Suppressor macrophage treated with lipopolysaccharide for 4 hours (primary cell): ENCODE data around the gene DBH.
"Not testable (repeated sequence)": the region's sequence is repeated elsewhere in the genome, so short reads cannot be mapped to it uniquely, and the experiment has no call there.

Experiments
- DNase-seq: peaks from one replicate; pipeline ENCODE4 v3.0.0-alpha.2; 2020

DBH gene

DNA sequence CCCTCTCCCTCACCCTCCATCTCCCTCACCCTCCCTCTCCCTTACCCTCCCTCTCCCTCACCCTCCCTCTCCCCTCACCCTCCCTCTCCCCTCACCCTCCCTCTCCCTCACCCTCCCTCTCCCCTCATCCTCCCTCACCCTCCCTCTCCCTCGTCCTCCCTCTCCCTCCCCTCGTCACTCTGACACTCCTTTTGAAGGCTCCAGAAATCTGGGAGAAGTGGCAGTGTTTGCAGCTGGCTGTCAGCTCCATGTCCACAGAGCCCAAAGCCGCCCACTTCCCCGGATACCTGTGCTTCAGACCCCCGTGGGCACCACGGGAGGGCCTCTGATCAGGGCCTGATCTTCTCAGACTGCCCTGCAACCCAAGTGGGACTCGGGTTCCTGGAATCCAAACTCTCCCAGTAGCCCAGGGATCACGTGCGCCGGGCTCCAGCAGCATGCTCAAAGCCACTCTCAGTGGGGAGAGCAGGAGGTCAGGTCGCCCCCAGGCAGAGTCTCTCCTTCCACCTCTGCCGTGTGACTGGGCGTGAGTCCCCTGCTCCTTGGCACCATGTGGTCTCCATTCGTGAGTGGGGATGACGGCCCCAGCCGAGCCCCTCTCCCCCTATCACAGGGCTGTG lies 33.1 kb downstream of the DBH start:
- DNase-seq, result no peak

DNA sequence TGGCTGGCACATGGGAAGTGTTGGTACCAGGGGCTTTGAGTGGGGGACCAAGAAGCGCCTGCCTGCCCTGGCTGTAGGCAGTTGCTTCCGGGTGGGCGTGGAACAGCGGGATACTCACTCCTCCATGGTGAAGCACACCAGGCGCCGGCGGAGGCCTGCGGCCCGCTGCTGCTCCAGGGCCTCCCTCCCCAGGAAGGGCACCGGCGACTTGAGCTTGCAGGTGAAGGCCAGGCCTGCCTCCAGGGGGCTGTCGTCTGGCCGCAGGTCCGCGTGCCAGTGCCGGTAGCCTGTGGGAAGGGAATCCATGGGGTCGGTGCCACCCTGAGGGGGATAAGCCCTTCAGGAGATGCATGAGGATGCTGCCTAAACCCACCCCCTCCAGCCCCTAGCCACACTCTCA lies 34.3 kb downstream of the DBH start:
- DNase-seq, result no peak

DNA sequence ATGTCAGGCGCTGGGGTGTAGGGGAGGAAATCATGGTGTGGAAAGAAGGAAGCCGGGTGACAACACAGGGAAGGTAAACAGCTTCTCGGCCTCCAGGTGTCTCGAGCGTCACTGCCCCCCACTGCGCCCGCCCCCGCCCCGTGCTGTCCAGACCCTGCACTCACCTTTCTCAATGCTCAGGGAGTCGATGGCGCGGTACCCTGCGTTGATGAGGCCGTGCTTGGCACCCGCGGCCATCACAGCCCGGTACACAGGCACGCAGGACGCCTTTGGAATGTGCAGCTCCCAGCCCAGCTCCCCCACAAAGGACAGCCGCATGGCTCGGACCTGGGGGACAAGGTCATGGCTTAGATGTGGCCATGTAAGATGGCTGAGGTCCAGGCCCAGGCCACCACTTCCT lies 35.2 kb downstream of the DBH start:
- DNase-seq, result no peak

DNA sequence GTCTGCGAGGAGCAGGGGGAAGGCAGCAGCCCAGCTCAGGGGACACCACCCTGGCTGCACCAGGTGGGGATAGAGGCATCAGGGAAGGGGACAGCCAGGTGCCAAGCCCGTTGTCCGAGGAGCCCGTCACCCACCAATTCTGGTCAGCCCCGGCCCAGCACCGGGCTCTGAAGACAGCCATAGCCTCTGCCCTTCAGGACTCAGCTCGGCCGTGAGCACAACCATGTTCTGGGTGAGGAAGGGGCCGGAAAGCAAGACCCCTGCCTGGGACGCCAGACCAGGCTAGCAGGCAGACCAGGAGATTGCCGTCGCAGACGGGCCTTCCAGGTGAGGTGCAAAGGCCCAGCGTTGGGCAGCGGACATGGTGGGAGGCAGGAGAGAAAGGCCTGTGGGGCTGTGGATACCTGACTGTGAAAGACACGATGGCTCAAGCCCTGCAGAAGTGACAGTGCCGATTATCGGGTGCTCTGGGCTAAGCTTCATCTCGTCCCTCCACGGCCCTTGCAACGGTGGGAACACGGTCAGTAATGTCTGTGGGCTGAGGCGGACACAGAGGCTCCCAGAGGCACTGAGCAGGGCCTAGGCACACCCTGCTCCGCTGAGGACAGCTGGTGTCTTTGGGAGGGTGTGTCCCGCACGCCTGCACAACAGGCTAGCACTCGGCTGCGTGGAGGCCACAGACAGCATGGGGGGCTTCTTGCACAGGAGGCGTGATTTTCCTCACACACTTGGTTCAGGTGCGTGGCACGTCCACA lies 36.5 kb downstream of the DBH start:
- no peak for DNase-seq

DNA sequence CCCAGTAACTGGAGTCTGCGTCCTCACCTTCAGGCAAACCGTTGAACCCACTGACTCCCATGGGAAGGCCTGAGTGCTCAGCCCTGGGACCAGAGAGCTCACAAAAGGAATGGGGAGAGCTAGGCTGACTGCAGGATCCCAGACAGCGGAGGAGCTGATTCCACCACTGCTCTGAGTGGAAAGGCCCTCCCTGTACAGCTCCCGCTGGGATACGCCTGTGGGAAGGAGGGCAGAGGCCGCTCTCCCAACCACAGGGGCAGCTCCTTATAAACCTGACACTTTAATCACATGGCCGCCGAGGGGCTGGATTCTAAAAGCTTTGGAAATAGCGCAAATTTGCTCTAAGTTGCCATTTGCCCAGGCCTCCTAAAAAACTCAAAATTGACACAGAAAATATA lies 37.1 kb downstream of the DBH start:
- no peak for DNase-seq

DNA sequence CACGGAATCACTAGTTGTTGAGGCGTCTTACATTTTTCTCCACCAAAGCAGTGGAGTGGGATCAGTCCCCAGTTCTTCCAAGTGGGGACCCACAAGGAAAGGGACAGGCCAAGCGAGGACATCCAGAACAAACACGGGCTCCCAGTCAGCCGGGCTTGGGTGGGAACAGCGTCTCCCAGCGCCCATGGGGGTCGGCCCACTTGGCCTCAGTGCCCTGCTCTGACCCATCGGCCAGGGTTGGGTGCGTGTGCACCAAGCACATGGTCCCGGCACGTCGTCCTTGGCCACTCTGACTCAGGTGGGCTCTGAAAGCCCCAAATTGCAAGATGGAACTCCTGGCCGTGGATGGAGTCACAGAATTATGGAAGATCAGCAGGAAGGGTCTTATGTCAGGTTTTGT lies 37.9 kb downstream of the DBH start:
- no peak for DNase-seq

DNA sequence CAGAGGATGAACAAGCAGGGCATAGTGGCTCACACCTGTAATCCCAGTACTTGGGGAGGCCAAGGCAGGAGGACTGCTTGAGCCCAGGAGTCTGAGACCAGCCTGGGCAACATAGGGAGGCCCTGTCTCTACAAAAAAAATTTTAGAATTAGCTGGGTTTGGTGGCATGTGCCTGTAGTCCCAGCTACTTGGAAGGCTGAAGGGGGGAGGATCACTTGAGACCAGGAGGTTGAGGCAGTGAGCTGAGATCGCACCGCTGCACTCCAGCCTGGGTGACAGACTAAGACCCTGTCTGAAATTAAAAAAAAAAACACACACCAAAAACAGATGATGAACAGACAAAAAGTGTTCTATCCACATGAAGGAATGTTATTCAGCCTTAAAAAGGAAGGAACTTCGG lies 39.6 kb downstream of the DBH start:
- not testable (repeated sequence) for DNase-seq

DNA sequence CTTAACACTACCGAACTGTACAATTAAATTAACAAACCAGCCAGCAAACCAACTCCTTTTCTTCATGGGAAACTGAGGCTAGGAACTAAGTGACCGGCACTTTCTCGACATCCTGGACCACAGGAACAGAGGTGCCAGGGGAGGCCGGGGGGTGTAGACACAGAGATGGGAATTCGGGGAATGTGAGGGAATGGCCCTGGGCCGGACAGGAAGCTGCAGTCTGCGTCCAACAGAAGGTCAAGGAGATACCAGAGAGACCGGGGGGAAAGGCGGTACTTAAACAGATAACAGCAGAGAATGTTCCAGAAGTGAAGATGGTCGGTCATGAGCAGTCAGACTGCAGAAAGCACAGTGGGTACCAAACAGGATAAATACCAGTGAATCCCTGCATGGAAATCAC lies 40.3 kb downstream of the DBH start:
- DNase-seq, result no peak

DNA sequence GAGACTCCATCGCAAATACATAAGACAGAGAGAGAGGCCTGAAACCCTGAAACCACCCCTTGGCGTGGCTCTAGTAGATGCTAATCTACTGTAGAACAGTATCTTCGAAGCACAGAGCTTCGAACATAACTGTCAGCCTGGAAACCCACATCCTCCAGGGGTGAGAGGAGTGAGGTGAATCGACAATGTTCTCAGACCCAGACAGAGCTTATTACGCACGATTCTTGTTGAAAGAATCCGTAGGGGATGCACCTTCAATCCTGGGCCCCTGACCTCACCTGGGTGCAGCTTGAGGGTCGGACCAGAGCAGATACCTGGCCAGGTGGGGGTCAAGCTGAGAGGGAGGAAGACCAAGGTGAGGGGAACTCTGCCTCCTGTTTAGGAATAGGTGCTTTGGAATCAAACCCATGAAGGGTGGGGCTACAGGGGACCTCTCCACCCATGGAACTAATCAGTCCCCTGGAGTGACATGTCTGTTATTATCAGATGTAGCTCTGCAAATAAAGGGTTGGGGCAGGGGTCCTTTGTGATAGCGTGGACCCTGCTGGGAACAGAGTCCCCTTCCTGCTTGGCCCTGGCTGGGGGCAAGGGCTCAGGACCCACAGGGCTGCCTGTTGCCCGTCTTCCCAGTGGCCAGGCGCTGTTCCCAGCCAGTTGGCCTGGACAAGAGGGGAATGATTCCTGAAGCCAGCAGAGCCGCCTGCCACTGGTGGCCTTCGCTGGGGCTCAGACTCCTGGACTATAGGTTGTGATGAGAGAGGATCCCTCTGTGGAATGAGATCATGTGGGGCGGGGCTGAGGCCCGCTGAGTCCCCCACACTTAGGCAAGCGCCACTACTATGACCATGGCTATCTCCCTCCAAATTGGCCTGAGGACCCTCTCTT lies 41.2 kb downstream of the DBH start:
- DNase-seq, result no peak

DNA sequence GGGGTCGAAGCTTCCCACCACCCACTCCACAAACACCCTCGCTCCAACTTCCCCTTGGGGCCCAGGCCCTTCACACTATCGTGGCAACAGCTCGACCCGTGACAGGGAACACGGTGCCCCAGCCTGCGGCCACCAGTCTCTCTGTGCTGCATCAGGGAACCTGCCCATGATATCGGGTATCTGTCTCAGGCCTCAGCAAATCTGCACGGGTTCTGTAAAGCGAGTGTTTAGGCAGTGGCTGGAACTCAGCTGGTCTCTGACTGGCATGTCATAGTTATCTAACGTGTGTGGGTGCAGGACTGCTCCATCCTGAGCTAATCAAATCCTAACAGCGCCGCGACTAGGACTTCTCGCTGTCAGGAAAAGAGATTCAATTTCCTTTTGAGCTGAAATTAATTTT lies 42.9 kb downstream of the DBH start:
- DNase-seq, result no peak

DNA sequence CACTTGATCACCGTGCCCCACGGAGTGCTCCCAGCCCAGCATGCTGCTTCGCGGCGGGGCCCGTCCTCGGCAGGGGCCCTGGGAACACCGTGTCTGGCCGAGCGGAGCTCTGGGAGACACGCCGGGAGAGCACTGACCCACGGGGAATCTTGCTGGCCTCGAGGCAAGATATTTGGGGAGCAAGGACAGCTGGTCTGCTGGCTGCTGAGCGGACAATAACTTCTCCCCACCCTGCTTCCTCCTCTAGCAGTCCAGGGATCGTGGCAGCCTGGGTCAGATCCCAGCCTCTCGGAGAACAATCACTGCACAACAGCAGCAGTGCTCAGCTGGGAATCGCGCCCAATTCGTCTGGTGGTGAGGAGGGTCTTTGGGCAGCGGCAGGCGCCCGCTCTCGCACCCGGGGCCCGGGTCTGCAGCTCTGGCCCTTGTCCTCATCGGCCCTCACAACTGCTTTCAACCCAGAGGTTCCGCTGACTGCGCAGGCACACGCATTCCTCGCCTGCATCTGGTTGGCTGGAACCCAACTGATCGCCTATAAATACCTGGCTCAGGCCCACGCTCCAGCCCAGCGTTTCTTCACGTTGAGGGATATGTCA lies 43.4 kb downstream of the DBH start:
- DNase-seq, result no peak

DNA sequence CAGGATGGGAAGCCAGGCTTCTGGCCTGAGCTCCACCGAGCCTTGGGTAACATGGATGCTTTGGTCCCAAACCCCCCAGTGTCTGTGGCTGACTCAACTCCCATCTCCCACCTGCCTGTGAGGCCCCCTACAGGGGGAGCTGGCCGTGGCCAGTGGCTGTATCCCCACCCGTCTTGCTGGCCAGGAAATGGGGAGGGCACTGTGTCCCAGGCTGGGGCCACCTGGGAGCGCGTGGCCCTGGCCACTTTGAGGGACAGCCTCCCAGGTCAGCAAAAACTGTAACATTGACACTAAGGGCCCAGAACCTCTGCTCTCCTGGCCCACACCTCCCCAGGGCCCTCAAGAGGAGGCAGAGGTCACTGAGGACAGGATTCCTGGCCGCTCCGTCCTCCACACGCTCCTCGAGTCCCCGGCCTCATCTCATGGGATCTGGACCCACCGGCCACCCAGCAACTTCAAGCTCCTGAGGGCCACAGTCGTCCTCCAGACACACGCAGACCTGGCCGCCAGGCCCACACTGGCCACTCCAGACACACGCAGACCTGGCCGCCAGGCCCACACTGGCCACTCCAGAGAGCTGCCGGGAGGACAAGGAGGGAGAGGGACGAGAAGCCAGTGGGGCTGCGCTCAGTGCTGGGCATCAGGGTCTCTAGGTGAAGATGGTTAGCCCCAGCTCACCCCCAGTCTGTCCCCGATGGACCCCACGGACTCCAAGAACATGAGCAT lies 44.2 kb downstream of the DBH start:
- DNase-seq, result no peak

DNA sequence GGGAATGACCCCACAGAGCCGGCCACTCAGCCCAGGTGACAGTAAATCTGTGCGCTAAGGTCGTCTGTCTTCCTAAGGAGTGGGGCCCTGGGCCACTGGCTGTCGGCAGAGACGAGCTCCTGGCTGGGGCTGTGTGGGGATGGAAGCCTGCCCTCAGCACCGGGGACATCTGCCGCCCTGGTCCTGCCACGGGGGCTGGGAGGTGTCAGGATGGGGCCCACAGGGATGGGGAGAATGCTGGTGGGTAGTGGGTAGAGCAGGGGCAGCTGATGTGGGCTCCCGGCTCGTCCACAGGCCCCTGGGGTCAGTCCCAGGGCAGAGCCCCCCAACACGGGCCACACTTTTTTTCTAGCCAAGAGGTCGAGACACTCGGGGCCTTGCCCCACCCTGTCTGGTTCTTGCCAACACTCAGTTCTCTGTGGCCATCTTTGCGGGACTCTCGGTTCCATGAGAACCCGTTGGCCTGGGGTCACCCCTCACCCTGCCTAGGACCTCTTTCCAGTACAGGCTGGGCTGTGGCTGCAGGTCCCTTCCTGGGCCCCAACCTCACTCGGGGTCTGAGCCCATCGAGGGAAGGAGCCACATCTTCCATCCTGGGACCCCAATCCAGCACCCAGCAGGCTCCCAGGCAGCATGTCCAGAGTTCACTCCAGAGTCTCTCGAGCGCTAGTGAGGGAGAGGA lies 45.0 kb downstream of the DBH start:
- no peak for DNase-seq

DNA sequence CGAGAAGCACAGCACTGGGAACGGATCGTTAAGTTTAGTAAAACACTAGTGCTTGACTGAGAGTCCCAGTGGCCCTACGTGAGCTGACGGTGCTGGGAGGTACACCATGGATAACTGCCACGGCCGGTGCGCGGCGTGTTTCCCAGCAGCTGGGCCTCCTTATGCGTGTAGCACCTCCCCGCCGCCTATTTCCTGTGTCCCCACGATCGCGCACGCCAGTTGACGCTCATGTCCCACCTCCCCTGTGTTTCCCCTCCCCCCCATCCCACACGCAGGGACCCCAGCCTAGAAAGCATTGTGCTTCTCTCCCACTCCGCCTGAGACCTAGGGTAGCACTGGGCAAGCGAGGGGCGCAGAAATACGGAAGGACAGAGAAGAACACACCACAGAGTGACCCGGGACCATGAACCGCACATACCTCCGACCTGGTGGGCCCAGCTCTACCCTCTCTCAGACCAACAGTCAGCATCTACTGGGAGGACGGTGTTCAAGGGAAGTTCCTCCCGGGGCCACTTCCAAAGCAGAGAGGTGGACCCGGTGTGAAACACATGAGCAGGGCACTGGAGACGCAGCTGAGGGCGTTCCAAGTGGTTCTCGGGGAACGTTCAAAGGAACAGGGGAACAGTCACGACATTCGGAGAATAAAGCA lies 45.6 kb downstream of the DBH start:
- no peak for DNase-seq

DNA sequence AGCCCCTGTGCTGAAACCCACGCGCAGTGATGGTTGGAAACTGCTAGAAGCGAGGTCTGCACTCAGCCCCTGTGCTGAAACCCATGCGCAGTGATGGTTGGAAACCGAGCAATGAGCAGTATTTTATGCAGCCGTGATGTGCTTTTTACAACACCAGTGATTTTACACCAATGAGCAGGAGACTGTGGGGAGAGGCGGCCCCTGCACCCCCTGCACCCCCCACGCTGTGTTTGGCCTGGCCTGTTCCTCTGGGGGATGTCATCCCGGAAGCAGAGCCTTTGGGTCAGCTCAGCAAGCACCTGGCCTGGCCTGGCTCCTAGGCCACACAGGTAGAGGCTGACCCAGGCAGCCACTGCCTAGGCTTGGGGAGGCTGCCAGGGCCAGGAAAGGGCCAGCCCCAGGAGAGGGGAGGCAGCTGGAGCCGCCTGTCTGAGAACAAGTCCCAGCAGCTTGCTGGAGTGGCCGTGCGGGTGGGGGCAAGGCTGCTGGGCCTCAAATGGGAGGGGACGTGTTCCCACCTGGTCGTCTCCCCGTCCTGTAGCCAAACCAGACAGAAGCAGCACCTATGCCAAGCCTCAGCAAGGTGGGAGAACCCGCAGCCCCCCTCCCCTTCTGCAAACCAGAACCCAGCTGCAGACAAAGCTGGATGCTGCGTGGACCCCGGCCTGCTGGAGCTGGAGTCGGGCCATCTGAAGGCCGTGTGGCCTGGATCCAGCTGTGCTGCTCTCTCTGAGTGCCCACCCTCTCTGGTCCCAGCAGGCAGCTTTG lies 46.8 kb downstream of the DBH start:
- DNase-seq, result no peak

DNA sequence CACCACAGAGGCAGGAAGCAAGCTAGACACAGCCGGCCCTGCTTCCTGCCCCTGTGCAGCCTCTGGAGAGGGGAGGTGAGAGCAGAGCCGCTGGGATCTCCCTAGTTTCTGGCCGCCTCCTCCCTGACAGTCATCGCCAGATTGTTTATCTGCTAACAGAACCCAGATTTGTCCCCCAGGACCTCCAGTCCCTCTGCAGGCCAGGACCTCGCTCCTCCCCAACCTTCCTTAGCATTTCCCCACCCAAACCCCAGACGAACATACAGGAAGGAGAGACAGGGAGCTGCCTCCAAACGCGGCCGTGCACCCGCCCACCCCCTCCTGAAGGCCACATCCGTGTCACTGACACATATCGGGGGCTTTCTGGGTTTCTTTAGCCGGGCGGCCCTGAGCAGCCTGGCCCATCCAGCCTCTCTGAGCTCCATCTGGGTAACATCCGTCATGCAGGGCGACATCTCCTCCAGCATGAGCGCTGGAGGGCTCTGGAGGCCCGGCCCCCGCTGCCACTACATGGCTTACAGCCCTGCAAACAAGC lies 47.5 kb downstream of the DBH start:
- DNase-seq, result no peak

DNA sequence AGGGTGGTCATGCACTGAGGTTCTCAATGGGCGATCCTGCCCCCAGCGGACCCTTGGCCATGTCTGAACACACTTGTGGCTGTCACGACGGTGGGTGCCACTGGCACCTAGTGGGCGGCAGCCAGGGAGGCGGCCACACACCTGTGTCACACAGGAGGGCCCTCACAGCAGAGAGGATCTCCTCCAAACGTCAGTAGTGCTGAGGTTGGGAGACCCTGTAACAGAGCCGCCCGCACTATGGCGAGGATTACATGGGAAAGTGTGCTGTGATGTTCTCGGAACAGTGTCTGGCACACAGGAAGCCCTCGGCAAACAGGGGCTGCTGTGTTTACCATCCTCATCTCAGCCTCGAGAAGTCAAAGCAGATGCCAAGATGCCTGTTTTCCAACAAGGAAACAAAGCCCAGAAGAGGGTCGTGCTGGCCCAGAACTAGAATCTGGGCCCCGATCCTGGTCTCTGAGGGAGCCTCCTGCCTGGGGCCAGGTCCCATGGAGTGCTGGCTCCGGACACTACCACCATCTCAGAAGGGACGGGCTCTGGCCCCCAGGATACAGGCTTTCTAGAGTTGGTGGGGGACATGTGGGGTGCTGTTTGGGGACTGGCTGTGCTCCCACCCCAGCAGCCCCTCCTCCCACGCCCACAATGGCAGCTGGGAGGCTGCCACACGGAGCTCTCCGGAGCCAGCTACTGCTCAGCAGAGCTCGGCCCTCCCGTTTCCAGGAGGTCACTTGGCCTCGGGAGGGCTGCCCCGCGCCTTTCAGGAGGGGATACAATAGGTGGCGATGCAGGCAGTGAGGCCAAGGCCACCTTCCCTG lies 48.2 kb downstream of the DBH start:
- no peak for DNase-seq

DNA sequence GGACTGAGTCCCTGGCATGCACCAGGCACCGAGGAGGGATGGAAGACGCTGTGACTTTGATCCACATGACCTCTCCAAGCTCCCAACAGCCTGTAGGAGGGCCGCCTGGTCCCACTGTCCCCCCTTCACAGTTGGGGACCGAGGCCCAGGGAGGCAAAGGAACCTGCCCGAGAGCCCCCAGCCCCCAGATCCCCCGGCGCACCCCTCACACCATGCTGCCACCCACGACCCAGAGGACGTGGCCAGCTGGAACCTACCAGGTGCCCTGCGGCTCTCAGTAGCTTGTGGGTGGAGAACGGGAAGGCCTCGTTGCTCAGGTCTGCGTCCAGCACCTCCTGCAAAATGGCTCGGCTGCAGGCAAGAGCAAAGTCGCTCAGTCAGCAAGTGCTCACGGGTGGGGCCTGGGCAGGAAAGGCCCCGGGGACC lies 48.8 kb downstream of the DBH start:
- DNase-seq, result no peak
